Measurements from ENCODE around the gene ST7L.
"Not testable (repeated sequence)": the region's sequence is repeated elsewhere in the genome, so short reads cannot be mapped to it uniquely, and the experiment has no call there.

Gene ST7L

DNA sequence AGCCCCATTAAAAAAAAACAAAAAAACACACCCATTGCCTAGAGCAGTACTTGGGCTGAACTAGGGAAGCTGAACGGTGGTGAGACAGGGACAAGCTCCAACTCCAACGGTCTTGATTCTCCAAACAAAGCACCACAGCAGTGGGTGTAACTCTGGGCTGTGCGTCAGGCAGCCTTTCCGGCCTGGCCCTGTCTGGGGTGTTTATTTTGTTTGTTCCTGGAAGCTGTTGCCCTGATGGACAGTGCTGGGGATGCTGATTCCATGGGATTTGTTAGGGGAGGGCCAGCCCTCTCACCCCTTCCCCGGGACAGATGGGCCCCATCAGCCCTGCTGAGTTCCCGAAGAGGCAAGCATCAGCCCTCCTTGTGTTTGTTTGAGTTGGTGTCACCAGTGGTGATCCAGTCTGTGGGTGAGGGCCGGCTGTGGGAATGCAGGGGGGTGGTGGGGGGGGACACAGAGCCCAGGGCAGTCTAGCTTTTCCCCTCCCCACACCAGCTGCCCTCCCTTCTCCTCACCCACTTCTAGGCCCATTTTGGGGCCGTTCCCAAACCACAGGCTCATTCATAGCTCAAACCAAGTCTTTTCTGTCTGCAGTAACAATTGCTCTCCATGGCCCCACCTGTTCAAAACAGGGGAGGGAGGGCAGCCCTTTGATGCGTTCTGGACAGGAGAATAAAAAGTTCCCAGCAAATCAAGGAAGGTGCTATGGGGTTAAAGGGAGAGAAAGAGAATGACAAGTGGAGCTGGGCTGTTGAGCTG lies 105.7 kb downstream of the ST7L start:
- DNase-seq, result no peak

DNA sequence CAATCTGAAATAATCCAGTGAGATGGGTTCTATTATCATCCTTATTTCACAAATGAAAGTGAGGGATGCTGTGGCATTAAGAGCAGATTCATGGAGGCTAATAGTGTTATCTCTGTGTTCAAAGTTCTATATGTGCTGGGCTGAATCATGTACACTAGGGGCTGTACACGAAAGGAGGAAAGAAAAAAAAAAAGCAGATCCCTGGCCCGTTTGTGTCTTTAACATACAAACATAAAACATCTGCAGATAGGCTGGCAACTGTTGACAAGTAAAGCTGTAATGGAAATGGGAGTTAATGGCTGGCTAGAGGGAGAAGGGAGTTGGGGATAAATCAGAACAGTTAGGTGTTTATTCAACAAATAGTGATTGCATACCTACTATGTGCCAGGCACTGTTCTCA lies 107.0 kb downstream of the ST7L start:
- no peak for DNase-seq

GRCh38 chr1:112510340-112510739 lies 108.6 kb downstream of the ST7L start:
- DNase-seq, result no peak

- no peak for DNase-seq
Observed at GRCh38 chr1:112509660-112510178, 109.2 kb downstream of the ST7L start.

DNA sequence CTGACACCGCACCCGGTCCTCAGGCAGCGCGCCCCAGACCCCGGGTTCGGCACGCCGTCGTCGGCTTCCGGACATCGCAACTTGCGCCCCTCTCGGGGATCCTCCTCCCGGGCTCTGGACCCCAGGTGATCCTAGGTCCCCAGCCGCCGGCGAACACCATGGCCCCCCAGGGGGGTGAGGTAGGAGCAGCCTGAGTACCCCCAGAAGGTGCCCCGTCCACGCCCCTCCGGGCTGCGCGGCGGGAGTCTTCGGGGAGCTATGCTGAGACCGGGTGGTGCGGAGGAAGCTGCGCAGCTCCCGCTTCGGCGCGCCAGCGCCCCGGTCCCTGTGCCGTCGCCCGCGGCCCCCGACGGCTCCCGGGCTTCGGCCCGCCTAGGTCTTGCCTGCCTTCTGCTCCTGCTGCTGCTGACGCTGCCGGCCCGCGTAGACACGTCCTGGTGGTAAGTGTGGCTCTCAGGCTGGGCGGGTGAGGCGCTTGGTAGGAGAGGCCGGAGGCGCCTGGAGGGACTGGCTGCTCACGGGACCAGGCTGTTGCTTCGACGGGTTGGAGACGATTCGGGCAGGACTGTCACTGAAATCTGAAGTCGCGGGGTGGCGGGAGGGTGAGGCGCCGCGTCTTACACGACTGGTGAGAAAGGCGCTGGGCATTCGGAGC lies 109.8 kb downstream of the ST7L start:
- DNase-seq, result peak in 1 of 5 donors; percentile 10

GRCh38 chr1:112508278-112509004 lies 110.5 kb downstream of the ST7L start, which contains the start of gene WNT2B:
WNT2B (plus strand) TSS chr1:112508965; CDS start chr1:112509263, 298 bp downstream.
- DNase-seq, result peak in 4 of 5 donors; percentile 35 to 49 (median 45)

DNA sequence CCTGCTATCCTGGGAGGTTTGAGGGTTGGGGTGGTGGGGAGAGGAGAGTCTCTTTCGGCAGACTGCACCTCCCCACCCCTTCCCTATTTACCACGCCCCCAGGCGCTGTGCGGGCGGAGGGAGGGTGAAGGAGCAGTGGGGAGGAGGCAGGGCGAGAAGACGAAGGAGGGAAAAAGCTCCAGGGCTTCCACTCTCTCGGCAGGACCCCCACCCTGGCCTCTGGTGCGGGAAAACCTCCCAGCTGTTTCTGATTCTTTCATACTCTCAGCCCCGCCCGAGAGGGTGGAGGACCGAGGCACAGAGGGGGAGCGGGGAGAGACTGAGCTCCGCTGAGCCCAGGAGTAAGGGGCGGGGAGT lies 111.0 kb downstream of the ST7L start:
- DNase-seq, result peak in 1 of 5 donors; percentile 6

- no peak for DNase-seq
Observed at GRCh38 chr1:112507336-112507735, 111.6 kb downstream of the ST7L start.

DNA sequence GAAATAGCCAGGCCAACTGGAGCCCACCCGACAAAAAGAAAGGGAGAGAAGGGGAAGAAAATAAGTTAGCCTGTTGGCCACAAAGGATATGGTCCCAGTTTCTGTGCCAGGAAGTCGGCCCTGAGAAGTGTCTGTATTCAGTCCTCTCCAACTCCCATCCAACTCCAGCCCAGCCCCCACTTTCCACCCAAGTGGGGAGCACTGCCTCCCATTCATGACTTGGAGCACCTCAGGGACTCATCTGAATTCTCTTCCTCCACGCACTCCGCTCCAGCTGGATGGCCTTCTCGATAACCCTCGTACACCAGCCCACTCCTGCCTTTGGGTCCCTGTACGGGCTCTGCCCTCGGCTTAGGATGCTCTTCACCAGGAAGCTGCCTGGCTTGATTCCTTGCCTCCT lies 112.2 kb downstream of the ST7L start:
- no peak for DNase-seq

GRCh38 chr1:112506306-112506705 lies 112.6 kb downstream of the ST7L start:
- no peak for DNase-seq

DNA sequence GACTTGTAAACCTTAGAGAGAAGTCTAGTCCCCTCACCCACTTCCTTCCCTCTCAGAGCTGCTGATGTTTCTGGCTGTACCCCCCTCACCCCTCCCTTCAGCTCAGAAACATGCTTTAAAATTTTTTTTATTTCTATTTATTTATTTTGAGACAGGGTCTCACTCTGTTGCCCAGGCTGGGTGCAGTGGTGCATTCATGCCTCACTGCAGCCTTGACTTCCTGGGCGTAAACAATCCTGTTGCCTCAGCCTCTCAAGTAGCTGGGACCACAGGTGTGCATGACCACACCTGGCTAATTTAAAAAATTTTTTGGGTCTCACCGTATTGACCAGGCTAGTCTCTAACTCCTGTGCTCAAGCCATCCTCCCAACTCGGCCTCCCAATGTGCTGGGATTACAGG lies 113.1 kb downstream of the ST7L start:
- no peak for DNase-seq

DNA sequence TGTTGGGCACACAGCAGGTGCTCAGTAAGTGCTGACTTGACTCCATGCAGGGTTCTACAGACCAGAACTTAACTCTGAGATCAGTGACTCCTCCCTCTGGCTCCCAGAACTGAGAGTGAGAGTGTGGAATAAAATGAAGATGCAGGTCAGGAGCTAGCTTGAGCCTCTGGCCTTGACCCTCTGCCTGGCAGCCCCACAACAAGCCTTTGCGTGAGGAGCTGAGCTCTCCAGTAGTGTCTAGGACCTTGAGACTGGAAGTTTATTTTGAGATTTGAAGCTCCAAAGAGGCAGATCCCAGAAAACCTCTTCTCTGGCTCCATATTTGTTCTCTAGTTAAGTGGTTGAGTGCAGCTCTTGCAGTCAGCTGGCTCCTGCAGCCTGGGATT lies 113.5 kb downstream of the ST7L start:
- DNase-seq, result no peak

- DNase-seq, result no peak
Observed at GRCh38 chr1:112504661-112505399, 114.1 kb downstream of the ST7L start.

DNA sequence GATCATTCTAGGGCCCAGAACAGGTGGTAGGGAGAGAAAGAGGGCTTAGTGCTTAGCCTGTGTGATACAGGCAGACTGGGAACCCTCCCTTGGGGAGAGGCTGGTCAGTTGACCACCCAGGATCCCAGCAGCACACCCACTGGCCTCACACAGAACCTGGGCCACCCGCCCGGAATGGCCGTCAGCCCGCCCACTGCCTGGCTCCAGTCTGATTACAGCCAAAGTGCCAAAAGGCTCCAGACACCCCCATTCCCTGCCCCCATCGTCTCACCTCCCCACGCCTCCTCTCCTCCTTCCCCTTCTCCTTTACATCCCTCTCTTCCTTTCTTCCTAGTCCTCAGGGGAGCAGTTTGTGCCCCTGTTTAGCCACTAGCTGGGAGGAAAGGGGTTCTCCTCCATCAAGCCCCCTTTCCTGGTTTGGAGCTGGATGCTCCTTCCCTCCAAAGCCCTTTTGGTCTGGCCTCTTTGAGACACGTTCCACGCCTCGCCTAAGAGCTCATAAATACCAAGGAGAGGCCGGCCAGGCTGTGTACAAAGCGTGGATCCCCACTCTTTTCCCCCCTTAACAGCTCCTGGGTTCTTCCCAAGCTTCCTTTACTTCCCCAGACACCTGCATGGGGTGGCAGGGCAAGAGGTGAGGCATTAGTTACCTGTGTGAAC lies 114.8 kb downstream of the ST7L start:
- DNase-seq, result no peak

- no peak for DNase-seq
Observed at GRCh38 chr1:112502826-112503225, 116.1 kb downstream of the ST7L start.

DNA sequence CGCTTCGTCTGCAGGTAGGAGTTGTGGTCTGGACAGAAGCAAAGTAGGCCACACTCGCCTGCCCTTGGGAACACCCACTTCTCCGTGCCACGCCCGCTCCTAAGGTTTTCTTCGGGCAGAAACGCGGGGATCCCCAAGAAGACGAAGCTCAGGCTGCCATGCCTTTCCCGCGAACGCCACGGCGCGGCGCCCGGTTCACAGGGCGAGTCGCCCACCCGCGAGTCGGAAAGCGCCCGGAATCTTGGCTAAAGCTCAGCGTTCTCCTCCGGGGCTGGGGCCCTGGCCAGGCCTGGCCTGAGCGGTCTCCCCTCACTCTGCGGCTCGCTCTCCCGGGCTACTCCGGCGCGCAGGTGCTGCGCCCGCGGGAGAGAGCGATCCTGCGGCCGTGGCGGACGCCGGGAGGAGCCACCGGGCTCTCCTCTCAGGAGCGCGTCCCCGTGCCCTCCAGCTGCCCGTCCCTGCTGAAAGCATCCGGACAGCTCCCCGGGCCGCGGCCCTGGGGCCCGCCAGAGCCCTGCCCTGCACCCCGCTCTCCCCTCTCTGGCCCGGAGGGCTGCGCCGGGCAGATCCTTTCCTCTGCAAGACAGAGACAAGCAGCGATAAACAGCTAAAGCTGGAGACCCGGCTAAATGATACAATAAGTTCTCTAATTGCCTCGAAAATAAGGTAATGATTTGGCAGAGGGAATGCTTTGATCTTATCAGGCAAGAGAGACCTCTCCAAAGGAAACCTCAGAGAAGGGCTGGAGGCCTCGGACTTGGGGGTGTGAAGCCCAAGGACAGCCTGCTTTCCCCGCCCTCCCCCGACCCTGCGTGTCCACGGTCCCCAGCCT lies 116.9 kb downstream of the ST7L start:
- peak in 4 of 5 donors; percentile 25 to 47 (median 38) for DNase-seq

GRCh38 chr1:112496290-112496689 lies 122.7 kb downstream of the ST7L start:
- DNase-seq, result no peak

DNA sequence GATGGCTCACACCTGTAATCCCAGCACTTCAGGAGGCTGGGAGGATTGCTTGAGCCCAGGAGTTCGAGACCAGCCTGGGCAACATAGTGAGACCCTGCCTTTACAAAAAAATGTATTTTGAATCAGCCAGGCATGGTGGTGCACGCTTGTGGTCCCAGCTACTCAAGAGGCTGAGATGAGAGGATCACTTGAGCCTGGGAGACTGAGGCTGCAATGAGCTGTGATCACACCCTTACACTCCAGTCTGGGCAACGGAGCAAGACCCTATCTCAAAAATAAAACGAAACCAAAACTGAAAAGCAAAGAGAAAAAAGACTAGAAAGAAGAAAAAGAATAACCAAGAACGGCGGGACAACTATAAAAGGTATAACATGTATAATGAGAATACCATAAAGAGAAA lies 125.6 kb downstream of the ST7L start:
- DNase-seq, result no peak

- DNase-seq, result no peak
Observed at GRCh38 chr1:112492076-112492475, 126.9 kb downstream of the ST7L start.

DNA sequence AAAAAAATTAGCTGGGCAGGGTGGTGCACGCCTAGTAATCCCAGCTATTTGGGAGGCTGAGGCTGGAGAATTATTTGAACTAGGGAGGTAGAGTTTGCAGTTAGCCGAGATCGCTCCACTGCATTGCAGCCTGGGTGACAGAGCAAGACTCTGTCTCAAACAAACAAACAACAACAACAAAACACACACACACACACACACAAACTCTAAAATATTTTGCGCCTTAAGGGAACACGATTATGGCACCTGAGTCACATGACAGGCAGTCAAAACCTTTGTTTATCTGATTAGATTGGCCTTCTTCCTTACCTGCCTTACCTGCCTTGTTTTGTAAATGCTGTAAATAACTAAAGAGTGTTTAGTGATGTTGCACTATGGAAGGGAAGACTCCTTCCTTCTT lies 130.8 kb downstream of the ST7L start:
- DNase-seq, result no peak

DNA sequence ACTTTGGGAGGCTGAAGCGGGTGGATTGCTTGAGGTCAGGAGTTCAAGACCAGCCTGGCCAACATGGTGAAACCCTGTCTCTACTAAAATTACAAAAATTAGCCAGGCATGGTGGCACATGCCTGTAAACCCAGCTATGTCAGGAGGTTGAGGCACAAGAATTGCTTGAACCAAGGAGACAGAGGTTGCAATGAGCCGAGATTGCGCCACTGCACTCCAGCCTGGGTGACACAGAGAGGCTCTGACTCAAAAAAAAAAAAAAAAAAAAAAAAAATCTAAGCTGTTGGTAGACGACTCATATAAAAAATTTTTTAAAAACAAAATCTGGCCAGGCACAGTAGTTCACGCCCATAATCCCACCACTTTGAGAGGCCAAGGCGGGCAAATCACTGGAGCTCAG lies 131.3 kb downstream of the ST7L start:
- DNase-seq, result not testable (repeated sequence)

Data from T-helper 1 cell (primary cell).